Measurements from ENCODE around the gene PML.

- TF ChIP-seq EP300 (IDR thresholded peaks at IDR 0.05) = no peak
- TF ChIP-seq, protein P1, sequence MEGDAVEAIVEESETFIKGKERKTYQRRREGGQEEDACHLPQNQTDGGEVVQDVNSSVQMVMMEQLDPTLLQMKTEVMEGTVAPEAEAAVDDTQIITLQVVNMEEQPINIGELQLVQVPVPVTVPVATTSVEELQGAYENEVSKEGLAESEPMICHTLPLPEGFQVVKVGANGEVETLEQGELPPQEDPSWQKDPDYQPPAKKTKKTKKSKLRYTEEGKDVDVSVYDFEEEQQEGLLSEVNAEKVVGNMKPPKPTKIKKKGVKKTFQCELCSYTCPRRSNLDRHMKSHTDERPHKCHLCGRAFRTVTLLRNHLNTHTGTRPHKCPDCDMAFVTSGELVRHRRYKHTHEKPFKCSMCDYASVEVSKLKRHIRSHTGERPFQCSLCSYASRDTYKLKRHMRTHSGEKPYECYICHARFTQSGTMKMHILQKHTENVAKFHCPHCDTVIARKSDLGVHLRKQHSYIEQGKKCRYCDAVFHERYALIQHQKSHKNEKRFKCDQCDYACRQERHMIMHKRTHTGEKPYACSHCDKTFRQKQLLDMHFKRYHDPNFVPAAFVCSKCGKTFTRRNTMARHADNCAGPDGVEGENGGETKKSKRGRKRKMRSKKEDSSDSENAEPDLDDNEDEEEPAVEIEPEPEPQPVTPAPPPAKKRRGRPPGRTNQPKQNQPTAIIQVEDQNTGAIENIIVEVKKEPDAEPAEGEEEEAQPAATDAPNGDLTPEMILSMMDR (IDR thresholded peaks at IDR 0.05) = no peak
These were observed 38.4 kb upstream of the PML start for GRCh38 chr15:73955861-73956742.

All from tibial nerve (tissue), 4 donors.